HG02678 (cell line): ENCODE measurements around the gene SELENON.

Source experiments
- ATAC-seq: cut with Tn5 transposase; IDR thresholded peaks from one replicate; pipeline ENCODE4 v1.9.1; 2021; ENCODE audit warnings: mild to moderate bottlenecking, moderate library complexity; ENCODE audit not compliant: unreplicated experiment

SELENON gene

GRCh38 chr1:25858494-25858893 lies 58.5 kb downstream of the SELENON start:
- no peak for ATAC-seq

DNA sequence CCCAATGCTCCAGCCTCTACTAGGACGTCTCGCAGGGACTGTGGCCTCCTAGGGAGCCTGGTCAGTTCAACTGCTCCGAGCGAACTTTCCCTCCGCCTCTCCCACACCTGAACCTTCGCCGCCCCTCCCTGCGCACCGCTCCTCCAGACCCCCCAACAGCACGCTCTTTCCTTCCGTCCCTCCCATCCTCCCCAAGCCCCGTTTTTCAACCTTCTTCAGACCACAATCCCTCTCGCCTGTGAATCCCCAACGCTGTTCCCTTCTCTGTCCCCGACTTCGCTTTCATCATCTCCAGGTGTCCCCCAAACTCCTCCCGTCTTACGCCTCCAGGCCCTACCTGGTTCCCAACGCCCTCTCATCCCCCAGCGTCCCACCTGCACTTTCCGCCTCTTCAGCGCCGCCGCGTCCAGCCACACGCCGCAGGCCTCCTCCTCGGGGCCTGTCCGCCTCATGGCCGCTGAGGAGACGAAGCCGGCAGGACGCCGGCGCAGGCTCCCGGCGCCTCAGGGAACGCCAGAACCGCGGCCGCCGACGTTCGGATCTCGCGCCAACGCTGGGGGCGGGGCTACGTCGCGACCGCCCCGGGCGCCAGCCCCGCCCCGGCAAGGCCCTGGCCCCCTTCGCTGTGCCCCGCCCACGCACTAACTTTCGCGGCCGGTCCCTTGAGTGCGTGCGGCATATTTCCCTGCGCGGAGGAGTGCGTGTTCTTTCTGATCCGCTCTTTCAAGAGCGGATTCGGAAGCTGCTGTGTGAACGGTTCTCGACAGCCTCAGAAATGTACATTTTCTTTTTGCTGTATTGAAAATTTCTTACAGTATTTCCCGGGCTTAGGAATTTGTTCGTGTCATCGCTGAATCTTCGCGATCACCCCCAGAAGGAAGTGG lies 59.2 kb downstream of the SELENON start, which contains the start of gene AUNIP:
AUNIP (minus strand) TSS at position 552 of the 884 bp plus-strand sequence; CDS start at position 452, 100 bp downstream.
- peak; percentile 85 for ATAC-seq

DNA sequence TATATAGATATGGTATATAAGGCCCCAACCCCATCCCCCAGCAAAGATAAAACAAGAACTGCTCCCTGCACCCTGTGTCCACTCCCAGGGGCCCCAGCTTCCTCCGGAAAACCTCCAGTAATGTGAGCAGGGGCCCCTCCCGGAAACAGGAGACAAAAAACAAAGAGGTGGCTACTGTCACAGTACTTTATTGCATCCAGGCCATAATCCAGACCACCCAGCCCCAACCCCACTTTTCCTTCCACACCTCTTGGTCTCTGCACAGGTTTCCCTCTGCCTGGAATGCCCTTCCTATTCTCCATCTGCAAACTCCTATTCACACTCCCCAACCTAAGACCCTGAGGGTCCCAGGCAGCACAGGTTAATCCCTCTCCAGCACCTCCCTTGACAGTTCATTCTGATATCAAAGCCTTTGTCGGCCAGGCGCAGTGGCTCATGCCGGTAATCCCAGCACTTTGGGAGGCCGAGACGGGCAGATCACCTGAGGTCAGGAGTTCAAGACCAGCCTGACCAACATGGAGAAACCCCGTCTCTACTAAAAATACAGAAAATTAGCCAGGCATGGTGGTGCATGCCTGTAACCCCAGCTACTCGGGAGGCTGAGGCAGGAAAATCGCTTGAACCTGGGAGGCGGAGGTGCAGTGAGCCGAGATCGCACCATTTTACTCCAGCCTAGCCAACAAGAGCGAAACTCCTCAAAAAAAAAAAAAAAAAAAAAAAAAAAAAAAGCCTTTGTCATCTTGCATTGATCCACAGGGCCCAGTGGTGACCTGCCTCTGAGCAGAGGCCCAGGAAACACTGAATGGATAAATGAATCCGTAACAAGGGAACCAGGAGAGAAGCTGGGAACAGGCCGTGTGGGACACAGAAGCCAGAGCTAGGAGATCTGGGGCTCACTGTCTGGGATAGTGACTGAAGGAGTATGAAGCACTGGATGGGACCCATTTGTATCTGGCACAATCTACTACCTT lies 61.6 kb downstream of the SELENON start:
- no peak for ATAC-seq

- no peak for ATAC-seq
Observed at GRCh38 chr1:25862785-25863485, 62.9 kb downstream of the SELENON start.

DNA sequence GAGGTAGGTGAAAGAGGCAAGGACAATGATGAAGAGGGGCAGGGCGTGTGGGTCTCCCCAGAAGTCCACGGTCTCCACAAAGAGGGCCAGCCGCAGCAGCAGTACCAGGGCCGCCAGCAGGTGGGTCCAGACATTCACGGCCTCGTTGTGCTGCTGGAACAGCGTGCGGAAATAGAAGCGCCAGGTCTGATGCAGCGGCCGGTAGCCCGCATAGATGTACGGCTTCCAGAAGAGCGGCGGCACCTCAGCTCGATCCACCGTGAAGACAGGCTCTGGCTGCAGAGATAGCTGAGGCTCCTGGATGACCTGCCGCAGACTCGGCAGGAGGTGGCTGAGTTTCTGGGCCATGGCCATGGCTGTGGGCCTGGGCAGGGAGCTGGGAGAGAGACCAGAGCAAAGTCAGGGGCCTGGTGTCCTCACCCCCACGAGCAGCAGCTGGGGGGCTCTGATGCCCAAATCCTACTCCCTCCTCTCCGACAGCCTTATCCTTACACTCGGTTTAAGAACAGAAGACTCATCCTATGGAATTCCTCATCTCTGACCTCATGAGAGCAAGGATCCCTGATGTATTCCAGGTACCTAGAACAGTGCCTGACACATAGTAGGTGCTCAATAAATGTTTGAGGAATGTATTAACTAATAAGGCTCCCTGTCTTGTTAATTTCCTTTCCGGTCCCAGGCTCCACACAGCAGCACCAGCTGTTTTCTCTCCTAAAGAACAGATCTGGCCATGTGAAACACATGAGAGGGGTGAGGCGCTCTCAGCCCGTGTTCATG lies 63.7 kb downstream of the SELENON start:
- ATAC-seq: no peak

GRCh38 chr1:25864434-25864833 lies 64.4 kb downstream of the SELENON start:
- no peak for ATAC-seq

GRCh38 chr1:25866288-25866687 lies 66.3 kb downstream of the SELENON start:
- no peak for ATAC-seq

DNA sequence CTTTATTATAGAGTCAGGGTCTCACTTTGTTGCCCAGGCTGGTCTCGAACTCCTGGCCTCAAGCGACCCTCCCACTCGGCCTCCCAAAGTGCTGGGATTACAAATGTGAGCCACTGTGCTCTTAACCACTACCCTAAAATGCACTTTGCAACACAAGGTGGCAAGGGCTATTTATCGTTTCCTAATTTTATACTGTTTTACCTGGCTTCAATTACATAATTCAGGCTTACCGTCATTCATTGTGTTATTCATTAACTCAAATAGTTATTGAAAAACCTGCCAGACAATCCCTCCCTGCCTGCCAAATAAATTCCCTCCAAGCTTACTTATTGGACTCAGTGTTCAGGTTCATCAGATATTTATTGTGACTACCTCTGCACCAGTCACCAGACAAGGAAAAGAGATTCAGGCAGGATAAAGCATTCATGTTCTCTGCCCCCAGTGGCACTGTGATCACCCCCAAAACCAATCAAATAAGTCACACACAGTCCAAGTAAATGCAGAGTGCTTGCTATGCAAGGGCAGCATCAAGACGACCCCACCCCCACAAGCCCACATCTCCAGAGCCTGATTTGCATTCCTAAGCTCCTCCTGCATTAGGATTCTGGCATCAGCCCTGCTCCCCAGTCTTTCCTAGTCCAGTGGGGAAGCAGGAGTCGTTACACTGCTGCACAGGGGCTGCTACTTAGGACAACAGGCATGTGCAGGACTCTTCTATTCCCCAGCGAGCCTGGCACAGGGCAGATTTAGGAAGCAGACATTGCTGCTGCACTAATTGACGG lies 67.4 kb downstream of the SELENON start:
- no peak for ATAC-seq
